DOHH2 (cell line): ENCODE measurements around the gene MYOG.

Experiments used
- CTCF ChIP-seq: fragments of 200-600 bp; sonication (generic); IDR thresholded peaks from one replicate; pipeline ENCODE4 v1.5.1; 2014; ENCODE audit warnings: antibody characterized with exemption, mild to moderate bottlenecking, low read depth, low read length; ENCODE audit not compliant: poor library complexity, severe bottlenecking
- EZH2phosphoT487 ChIP-seq: fragments of 200-600 bp; sonication (generic); IDR thresholded peaks from 2 replicates; pipeline ENCODE4 v1.6.1; 2017; ENCODE audit warnings: borderline replicate concordance, mild to moderate bottlenecking, antibody characterized with exemption, low read length, moderate library complexity, mixed read lengths

- TF ChIP-seq CTCF = no peak
- no peak for TF ChIP-seq EZH2phosphoT487
Measured at GRCh38 chr1:203058676-203058935, 27.2 kb downstream of the MYOG start.
